ENCODE results near the gene MAP4K3.
"Not testable (repeated sequence)": the region's sequence is repeated elsewhere in the genome, so short reads cannot be mapped to it uniquely, and the experiment has no call there.

MAP4K3 gene

GRCh38 chr2:39409697-39410389 lies 27.2 kb downstream of the MAP4K3 start:
- DNase-seq (ENCODE audit: low read depth in 2 of 2): no peak

DNA sequence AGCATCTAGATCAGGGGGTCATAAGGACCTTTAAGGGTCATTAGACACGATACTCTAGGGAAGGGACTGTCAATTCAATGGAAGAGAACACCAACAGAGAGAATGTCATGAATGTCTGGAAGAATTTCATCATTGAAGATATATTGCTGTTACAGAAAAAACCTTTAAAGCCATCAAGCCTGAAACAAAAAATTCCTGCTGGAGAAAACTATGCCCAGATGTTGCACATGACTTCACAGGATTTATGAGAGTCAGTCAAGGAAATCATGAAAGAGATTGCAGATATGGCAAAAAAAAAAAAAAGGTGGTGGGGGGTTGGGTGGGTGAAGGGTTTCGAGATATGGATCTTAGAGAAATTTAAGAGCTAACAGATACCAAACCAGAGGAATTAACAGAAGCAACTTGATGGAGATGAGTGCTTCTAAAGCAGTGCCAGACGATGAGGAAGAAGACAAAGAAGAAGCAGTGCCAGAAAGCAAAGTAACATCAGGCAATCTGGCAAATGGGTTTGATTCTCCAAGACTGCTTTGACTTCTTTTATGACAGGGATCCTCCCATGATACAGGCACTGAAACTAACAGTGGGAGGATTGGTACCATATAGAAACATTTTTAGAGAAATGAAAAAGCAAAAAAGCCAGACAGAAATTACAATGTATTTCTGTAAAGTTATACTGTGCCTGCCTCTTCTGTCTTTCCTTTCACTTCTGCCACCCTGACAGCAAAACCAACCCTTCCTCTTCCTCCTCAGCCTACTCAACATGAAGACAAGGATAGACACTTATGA lies 28.5 kb downstream of the MAP4K3 start:
- peak in 1 of 2 experiments; percentile 26 for DNase-seq (ENCODE audit: low read depth in 2 of 2)

DNA sequence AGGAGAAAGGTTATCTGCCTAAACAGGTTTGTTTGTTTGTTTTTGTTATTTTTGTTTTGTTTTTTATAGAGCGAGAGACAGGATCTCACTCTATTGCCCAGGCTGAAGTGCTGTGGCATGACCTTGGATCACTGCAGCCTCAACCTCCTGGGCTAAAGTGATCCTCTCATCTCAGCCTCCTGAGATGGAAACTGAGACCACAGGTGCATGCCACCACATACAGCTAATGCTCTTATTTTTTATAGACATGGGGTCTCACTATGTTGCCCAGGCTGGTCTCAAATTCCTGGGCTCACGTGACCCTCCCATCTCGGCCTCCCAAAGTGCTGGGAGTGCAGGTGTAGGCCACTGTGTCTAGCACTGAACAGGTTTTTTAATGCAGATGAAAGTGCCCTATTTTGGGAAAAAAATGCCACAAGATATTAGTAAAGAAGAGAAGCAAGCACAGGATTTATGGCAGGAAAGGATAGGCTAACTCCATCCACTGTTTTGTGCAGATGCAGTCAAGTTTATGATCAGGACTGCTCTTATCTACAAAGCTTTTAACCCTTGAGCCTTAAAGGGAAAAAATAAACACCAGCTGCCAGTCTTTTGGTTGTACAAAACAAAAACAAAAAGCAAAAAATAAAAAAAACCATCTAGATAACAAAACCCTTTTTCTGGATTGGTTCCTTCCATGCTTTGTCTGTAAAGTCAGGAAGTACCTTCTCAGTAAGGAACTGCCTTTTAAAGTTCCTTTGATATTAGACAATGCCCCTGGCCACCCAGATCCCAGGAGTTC lies 29.4 kb downstream of the MAP4K3 start:
- no peak for DNase-seq (ENCODE audit: low read depth in 2 of 2)

DNA sequence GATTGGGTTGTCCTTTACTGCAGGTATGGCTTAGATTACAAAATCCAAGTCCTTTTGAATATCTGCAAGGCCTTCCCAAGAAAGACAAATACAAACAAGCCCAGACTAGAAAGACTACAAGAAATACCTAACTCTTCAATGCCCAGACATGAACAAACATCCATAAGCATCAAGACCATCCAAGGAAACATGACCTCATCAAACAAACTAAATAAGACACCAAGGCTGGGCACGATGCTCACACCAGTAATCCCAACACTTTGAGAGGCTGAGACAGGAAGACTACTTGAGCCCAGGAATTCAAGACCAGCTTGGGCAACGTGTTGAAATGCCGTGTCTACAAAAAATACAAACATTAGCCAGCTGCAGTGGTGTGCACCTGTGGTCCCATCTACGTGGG lies 31.7 kb downstream of the MAP4K3 start:
- no peak for DNase-seq (ENCODE audit: low read depth in 2 of 2)

DNA sequence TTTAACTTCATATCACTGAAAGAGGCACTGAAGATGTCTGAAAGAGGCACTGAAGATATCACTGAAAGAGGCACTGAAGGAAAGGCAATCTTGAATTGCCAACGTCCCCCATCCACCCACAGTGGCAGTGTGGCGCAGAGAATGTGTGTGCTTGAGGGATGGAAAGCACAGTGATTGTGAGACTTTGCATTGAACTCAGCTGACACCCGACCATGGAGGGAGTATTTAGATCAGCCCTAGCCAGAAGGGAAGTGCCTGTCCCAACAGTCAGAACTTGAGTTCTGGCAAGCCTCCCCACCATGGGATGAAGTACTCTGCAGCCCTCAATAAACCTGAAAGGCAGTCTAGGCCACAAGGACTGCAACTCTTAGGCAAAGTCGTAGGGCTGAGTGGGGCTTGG lies 33.8 kb downstream of the MAP4K3 start:
- DNase-seq (ENCODE audit: low read depth in 2 of 2): no peak

GRCh38 chr2:39401319-39401718 lies 35.8 kb downstream of the MAP4K3 start:
- DNase-seq (ENCODE audit: low read depth in 2 of 2): no peak

DNA sequence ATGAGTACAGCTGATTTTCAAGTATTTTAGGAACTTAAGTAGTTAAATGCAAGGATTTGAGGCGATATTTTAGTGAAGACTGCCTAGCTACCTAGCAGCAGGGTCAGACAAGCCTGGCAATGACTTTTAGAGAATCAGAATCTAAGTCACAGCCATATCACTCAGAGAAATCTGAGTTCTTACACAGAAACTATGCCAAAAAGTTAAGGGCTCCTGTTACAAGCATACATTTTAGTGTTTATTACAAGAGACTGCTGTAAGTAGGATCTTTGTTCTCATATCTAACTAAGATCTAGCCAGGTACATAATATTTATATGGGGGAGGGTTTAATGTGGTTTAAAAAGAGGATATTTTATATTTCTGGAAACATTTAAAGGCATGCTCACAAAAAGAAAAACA lies 37.5 kb downstream of the MAP4K3 start:
- no peak for DNase-seq (ENCODE audit: low read depth in 2 of 2)

DNA sequence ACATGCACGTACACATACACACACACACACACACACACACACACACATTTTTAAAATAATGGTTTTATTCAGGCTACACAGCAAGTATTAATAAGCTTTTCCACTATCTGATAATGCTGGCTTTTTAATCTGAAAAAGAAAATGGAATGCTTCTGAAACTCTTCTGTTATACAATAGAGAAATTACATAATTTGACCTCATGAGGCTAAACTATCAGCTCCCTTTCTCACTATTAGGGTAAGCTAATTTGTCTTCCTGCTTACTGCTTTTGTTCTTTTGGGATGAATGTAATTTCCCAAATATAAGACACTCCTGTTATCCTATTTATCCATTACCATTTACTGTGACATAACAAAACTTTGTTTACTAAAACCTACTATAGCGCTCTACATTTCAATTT lies 41.8 kb downstream of the MAP4K3 start:
- DNase-seq (ENCODE audit: low read depth in 2 of 2): no peak

DNA sequence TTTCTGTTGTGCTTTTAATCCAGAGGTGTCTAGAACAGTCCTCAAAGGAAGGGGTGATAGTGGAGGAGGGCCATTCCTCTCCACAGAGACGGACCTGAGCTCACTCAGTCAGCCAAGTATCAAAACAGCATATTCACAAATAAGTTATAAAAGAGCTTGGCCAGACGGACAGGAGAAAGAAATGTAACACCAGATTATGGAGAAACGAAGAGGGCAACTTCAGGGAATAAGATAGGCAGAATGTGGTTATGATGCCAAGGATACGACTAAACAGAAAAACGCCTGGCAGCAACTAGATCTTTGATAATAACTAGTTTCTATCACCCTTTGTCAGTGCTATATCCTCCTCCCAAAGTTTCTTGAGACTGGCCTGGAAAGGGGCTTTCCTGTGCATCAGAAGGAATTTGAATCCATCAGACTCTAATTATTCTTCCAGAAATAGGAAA lies 42.5 kb downstream of the MAP4K3 start:
- DNase-seq (ENCODE audit: low read depth in 2 of 2): no peak

DNA sequence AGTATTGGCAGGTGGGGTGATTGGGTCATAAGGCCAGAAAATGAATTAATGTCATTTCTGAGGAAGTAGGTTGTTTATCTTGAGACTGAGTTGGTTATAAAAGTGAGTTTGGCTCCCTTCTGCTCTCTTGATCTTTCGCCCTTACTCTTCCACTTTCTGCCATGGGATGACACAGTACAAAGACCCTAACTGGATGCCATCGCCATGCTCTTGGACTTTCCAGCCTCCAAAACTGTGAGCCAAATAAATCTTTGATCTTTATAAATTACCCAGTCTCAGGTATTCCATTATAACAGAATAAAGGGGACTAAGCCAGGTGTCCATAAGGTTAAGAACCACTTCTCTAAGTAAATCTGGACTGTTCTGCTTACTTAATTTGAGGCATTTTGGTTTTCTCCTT lies 44.4 kb downstream of the MAP4K3 start:
- no peak for DNase-seq (ENCODE audit: low read depth in 2 of 2)

- peak in 1 of 2 experiments; percentile 40 for DNase-seq (ENCODE audit: low read depth in 2 of 2)
Measured at GRCh38 chr2:39390216-39390615, 46.9 kb downstream of the MAP4K3 start.

DNA sequence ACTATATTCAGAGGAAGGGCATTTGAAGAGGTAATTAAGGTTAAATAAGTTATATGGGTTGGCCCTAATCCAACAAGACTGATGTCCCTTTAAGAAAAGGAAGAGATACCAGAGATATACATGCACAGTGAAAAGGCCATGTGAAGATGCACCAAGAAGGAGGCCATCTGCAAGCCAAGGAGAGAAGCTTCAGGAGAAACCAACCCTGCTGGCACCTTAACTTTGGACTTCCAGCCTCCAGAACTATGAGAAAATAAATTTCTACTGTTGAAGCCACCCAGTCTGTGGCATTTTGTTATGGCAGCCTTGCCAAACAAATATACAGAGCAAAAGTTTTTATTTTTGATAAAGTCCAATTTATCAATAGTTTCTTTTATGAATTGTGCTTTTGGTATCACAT lies 51.0 kb downstream of the MAP4K3 start:
- no peak for DNase-seq (ENCODE audit: low read depth in 2 of 2)

GRCh38 chr2:39385172-39385571 lies 51.9 kb downstream of the MAP4K3 start:
- DNase-seq (ENCODE audit: low read depth in 2 of 2): no peak

- DNase-seq (ENCODE audit: low read depth in 2 of 2): not testable (repeated sequence)
Measured at GRCh38 chr2:39384071-39384470, 53.0 kb downstream of the MAP4K3 start.

DNA sequence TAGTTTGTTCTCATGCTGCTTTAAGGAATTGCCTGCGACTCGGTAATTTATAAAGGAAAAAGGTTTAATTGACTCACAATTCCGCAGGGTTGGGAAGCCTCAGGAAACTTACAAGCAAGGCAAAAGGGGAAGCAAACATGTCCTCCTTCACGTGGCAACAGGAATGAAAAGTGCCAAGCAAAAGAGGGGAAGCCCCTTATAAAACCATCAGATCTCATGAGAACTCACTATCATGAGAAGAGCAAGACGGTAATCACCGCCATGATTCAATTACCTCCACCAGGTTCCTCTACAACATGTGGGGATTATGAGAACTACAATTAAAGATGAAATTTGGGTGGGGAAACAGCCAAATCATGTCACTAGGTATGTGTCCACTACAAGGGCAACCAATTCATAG lies 53.9 kb downstream of the MAP4K3 start:
- no peak for DNase-seq (ENCODE audit: low read depth in 2 of 2)

DNA sequence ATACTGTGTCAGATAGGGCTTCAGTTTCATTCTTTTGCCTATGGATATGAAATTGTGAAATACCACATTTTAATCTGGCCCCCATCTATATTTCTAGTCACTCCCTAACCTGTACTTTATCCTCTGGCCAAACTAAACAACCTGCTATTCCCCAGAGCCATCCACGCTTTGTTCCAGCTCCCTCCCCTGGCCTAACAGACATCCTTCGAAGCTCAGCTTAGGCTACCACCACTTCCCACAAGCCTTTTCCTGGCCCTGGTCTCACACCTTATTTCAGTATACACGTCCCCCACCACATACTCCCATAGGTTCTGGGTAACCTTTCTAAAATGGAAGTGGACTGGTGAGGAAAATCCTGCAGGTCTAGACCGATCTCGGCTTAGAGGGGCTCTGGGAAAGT lies 55.4 kb downstream of the MAP4K3 start:
- DNase-seq (ENCODE audit: low read depth in 2 of 2): no peak

DNA sequence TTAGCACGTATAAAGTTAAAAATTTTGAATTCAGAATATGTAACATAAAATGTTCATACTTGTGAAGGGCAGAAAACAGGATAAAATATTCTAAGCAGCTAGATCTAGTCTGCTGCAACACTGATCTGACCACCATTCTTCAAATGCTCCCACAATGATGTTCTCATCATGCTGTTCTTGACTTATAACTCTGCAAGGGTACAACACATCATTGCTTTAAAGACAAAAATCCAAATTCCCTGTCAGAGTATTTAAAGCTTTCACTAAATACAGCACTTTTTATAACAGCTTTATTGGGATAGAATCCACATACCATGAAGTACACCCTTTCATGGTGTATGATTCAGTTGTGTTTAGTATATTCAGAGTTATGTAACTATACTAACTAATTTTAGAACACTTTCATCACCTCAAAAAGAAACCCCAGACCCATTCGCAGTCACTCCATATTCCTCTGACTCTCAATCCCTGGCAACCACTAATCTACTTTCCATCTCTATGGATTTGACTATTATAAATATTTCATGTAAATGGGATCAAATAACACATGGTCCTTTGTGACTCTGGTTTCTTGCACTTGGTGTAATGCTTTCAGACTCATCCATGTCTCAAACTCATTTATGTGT lies 56.4 kb downstream of the MAP4K3 start:
- peak; percentile 23 to 30 for DNase-seq (ENCODE audit: low read depth in 2 of 2)

GRCh38 chr2:39379643-39380524 lies 57.2 kb downstream of the MAP4K3 start:
- DNase-seq (ENCODE audit: low read depth in 2 of 2): peak in 1 of 2 experiments; percentile 12

DNA sequence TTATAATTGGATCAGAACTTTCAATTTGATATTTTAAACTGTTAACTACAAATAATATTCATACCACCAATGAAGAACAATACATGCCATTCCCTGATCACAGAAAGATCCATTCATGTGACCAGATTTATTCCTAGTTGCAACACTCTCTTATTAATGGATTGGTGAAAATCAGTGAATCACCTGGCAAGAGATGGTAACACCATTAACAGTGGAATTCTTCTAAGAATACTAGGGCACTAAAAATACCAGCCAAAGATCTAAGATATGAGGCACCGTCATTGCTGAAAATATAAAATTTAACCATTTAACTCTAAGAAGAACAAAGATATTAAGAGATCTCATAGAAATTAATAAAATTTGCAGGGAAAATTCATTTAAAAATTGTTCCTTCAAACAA lies 58.1 kb downstream of the MAP4K3 start:
- no peak for DNase-seq (ENCODE audit: low read depth in 2 of 2)

DNA sequence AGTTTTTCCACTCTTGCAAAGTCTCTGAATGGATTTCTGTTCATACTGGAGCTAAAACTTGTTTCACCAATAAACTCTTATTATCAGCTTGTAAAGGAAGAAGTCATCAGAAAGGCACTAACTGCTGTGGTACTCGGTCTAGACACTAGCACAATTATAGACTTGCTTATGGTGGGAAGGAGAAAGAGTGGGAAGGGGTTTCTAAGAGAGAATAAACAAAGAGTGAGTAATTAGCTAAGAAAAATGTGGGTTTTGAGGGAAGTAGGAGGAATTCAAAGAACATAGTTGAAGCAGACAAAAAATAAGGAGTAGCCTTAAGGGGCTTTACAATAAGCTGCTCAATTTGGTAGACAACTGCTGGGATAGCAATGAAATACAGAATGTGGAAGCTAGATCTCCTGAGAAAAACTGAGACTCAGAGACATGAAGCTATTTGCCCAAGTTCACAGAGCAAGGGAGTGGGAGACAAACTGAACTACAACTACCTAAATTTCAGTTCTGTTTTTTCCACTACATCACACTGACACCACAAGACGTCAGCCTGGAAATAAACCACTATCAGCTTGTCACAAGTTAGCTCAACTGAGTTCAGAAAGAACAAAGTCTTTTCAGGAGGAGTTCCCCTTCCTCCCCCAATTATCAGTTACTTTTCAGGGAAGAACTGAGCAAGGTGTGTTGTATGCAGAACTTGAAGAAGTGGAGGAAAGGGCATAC lies 59.7 kb downstream of the MAP4K3 start:
- DNase-seq (ENCODE audit: low read depth in 2 of 2): no peak

All from fibroblast of skin of left biceps (primary cell).